Stimulated activated CD8-positive, alpha-beta memory T cell treated with anti-CD3 and anti-CD28 coated beads, Interleukin-4, amount 100 ng/mL, for 48 hours (primary cell): ENCODE measurements around the gene CHST1.

ENCODE experiments used
- DNase-seq: peaks from one replicate; pipeline ENCODE4 v3.0.0-alpha.2; 2020

The CHST1 gene

GRCh38 chr11:45659031-45659817 is 6.2 kb downstream of the CHST1 start:
- DNase-seq: no peak

GRCh38 chr11:45658292-45658991 is 7.0 kb downstream of the CHST1 start:
- DNase-seq: peak; percentile 47

- DNase-seq: no peak
Measured at GRCh38 chr11:45657496-45658260, 7.7 kb downstream of the CHST1 start.

GRCh38 chr11:45655831-45656230 is 9.6 kb downstream of the CHST1 start:
- no peak for DNase-seq

GRCh38 chr11:45655347-45655756 is 10.1 kb downstream of the CHST1 start:
- peak; percentile 85 for DNase-seq

- no peak for DNase-seq
Measured at GRCh38 chr11:45655012-45655283, 10.5 kb downstream of the CHST1 start.

GRCh38 chr11:45654231-45655011 is 11.0 kb downstream of the CHST1 start:
- no peak for DNase-seq

- DNase-seq: no peak
Measured at GRCh38 chr11:45653277-45653676, 12.1 kb downstream of the CHST1 start.

- no peak for DNase-seq
Measured at GRCh38 chr11:45652781-45653180, 12.6 kb downstream of the CHST1 start.

GRCh38 chr11:45651841-45652749 is 13.3 kb downstream of the CHST1 start:
- no peak for DNase-seq

- no peak for DNase-seq
Measured at GRCh38 chr11:45651156-45651555, 14.3 kb downstream of the CHST1 start.

GRCh38 chr11:45650166-45651095 is 15.0 kb downstream of the CHST1 start:
- DNase-seq: no peak

GRCh38 chr11:45649544-45650165 is 15.8 kb downstream of the CHST1 start:
- DNase-seq: no peak

GRCh38 chr11:45648931-45649330 is 16.5 kb downstream of the CHST1 start:
- DNase-seq: no peak

GRCh38 chr11:45647786-45648185 is 17.6 kb downstream of the CHST1 start:
- DNase-seq: no peak

- no peak for DNase-seq
Measured at GRCh38 chr11:45647329-45647728, 18.1 kb downstream of the CHST1 start.

- DNase-seq: no peak
Measured at GRCh38 chr11:45646275-45646927, 19.0 kb downstream of the CHST1 start.

GRCh38 chr11:45644981-45645889 is 20.2 kb downstream of the CHST1 start:
- DNase-seq: no peak
